ENCODE results near the gene RBBP4.
A peak's percentile ranks its signal among the peaks of the same experiment; 100 is the strongest.
"Not testable (repeated sequence)": the region's sequence is repeated elsewhere in the genome, so short reads cannot be mapped to it uniquely, and the experiment has no call there.

RBBP4 gene

DNA sequence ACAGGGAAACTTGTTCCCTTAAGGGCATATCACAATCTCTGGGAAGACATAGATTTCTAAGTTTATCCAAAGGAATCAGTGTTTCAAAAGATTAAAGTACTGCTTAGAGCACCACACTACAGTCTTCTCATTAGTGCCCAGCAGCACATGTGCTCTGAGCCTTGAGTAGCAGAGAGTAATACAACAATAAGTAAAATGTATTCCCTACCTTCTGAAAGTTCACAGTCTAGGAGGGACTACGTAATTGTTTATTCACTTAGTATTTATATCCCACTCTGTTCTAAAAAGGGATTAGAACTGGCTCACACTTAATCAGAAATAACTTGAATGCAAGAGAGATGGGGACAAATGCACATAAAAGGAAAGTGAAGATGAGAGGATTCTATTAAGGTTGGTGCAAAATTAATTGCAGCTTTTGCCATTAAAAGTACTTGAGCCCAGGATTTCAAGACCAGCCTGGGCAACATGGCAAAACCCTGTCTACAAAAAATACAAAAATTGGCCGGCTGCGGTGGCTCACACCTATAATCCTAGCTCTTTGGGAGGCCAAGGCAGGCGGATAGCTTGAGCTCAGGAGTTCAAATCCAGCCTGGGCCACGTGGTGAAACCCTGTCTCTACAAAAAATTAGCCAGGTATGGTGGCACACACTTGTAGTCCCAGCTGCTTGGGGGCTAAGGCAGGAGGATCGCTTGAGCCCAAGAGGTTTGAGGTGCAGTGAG, 42.6 kb downstream of the RBBP4 start:
- DNase-seq (ENCODE audit: low read depth in 3 of 3) = no peak

DNA sequence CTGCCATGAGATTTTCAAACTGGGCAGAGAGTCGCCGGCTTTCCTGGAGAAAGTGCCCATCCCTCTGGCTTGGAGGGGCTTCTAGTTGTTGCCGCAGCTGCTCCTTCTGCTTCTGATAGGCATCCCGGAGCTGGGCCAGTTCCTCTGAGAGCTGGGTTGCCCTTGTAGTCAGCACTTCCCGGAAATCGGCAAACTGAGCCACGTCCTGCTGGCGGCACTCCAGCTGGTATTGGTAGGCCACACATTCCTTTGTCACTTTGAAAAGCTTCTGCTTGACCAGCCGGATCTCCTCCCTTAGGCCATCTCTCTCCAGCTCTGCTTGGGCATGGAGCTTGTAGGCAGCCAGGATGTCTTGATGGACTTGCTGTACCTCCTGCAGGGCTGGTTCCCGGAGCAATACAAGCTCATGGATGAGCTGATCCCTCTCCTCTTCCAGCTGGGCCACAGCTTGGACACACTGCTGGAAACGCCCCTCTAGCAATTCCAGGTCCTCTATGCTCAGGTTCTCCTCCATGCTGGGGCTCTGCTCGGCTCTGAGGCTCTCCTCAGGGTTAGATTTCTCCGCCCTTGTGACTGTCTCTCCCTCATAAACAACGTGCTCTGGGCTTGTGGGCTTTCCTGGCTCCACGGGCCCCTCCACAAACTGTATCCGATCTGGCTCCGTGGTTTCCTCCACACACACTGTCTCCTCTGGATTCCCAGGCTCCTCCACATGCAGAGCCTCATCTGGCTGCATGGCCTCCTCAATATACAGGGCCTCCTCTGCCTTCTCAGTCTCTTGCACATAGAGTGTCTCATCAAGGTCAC, 44.3 kb downstream of the RBBP4 start:
- DNase-seq (ENCODE audit: low read depth in 3 of 3) = no peak

DNA sequence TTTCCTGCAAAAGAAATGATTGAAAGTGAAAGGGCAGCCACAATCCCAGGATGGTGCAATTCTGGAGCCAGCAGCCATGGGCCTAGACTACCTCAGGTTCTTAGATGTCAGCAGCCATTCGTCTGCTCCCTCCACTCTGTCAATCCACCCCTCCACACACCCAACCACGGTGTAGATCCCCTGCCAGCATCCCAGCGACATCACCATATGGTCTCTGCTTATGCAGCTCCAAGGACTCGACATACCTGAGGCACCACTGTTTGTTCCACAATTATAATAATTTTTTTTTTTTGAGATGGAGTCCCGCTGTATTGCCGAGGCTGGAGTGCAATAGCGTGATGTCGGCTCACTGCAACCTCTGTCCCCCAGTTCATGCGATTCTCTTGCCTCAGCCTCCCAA, 45.0 kb downstream of the RBBP4 start:
- DNase-seq (ENCODE audit: low read depth in 3 of 3) = no peak

DNA sequence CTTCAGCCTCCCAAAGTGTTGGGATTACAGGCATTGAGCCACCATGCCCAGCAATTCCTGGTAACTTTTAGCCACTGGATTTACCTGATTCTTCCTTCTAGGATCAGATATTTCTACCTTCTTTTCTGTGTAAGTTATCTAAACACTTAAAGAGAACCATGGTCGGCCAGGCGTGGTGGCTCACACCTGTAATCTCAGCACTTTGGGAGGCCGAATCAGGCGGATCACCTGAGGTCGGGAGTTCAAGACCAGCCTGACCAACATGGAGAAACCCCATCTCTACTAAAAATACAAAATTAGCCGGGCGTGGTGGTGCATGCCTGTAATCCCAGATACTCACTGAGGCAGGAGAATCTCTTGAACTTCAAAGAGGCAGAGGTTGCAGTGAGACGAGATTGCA, 46.0 kb downstream of the RBBP4 start:
- not testable (repeated sequence) for DNase-seq (ENCODE audit: low read depth in 3 of 3)

DNA sequence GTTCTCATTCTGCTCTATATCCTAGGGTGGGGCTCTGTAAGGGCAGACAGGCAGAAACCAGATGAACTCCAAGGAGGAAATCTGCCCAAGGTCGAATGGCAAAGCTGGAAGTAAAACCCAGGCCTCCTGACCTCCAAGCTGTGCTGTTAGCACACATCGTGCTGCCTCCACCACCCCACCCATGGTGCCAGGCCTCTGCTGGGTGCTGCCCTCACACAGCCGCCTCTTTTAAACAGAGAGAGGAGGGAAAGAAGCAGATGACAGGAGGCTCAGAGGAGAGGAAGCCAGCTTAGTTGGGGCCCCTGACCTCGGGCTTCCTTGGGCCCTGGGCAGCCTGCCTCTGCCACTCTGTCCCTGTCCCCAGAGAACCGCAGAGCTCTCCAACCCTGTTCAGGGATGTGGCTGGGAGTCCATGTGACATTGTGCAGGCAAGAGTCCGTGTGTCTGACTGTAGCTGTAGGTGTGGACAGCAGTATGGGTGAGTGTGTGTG, 50.5 kb downstream of the RBBP4 start:
- no peak for DNase-seq (ENCODE audit: low read depth in 3 of 3)

DNA sequence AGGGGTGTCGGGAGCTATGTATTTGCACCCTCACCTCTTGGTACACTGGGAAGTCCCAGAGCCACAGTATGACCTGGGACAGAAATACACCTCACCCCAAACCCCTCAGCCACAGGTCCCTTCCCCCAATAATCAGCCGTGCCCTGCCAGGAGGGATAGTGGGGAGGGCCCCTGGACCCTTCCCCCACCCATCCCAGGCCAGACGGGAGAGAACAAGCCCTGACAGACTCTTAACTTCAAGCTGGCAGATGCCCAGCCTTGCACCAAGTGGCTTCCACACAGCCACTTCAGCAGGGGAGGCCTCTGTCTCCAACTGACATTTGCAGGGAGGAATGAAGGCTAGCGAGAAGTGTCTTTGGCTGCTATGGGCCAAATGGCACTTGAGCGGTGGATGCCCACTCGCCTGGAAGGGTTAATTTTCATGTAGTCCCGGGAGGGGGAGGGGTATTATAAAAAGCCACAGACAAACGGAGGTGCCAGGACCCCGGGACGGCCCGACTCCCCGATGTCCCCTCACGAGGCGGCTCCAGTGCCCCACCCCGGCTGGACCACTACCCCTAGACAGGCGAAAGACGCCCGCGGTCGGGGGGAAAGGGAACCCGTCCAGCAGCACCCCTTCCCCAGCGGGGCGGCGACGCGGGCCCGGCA, 51.1 kb downstream of the RBBP4 start:
- DNase-seq (ENCODE audit: low read depth in 3 of 3) = no peak

DNA sequence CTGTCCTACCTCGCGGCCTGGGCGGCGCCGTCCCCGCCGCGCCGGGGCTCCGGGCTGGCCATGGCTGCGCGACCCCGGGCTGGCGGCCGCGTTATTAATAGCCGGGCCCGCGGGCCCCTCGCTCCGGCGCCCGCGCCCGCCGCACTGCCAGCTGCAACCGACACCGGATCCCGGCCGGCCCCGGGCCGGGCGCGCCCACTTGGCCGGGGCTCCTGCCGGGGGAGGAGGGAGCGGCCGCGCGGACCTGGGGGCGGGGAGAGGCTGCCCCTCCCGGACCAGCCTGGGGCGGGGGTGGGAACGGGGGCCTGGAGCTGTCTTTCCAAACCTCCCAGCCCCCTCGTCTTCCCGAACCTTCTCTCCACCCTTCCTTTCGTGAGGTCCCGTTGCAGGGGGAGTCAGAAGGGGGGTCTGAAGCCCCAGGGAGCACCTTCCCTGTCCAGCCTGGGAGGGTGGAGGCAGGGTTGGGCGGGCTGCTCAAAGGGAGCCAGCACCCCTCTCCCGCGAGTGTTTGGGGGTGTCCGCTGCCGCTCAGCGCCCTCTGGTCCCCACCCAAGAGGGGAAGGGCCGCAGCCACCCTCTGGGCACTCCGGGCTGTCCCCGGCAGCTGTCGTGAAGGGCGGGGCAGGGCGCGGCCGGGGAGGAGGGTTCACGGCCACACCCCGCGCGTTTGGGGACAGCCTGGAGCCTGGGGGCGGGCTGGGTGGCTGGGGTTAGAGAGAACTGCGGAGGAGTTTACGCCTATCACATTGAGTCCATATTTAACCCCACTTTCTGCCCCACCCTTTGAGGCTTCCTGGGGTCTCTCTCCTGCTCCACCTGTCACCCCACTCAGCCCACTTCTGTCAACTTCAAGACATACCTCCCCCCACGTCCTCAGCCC, 51.8 kb downstream of the RBBP4 start, which contains the start of gene SYNC:
TSS of gene SYNC (minus strand) at position 172 of the 880 bp plus-strand sequence. CDS start at position 62, 110 bp downstream.
- DNase-seq (ENCODE audit: low read depth in 3 of 3) = no peak

DNA sequence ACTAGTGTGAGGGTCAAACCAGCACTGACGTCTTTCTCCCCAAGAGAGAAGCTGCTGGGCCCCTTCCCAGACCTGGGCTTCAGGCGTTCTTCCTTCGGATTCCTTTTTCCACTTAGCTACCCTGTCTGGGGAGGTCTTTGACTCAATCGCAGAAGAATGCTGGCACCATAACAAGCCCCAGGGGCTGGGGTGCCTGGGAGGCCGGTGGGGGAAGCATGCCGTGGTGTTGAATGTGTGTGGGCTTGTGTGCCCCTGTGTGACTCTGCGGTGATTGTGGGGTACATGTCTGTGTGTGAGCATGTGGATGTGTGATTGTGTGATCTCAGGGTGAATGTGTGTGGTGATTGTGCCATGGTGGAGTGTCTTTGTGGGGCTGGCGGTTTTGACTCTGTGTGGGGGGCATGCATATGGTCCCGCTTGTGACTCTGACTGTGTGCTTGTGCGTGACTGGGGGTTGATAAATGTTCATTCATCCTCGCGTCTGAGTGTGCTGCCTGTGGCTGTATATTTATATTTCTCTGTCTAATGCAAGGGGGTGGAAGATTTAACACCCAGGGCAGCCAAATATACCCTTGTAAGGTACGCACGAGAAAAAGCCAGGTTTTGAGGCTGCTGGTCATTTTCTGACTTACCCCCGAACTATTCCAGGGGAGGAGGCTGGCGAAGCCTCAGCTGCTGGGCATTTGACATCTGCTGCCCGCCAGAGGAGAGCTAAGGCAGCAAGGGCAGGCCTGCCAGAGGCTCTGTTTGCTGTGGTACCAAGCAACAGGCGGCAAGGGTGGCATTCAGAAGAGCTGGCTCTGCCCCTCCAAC, 52.7 kb downstream of the RBBP4 start:
- no peak for DNase-seq (ENCODE audit: low read depth in 3 of 3)

DNA sequence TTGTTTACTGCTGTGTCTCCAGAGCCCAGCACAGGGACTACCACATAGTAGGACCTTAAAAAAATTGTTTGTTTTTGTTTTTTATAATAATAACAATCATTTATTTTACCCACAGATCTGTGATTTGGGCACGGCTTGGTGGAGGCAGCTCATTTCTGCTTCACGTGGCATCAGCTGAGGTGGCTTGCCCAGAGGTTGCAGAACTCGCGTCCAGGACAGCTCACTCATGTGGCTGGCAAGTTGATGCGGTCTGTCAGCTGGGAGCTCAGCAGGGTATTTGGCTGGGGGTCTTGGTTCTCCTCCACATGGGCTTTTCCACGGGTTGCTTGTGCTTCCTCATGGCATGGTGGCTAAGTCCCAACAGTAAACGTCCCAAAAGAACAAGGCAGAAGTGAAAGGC, 54.5 kb downstream of the RBBP4 start:
- DNase-seq (ENCODE audit: low read depth in 3 of 3) = no peak

DNA sequence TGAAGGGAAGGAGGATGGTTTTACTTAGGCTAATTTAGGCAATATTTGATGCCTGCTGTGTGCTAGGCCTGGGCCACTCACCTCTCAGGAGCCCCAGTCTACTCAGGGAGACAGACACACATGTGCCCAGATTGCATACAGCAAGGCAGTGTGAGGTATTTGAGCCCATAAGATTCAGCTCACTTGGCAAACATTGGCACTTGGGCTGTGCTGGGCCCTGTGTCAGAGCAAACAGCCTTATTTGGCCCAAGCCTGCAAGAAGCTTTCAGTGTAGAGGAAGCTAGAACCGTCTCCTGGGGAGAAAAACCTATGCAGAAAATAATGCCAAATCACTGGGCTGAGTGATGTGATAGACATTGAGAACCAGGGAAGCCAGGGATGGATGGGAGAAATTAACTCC, 55.5 kb downstream of the RBBP4 start:
- DNase-seq (ENCODE audit: low read depth in 3 of 3) = no peak

DNA sequence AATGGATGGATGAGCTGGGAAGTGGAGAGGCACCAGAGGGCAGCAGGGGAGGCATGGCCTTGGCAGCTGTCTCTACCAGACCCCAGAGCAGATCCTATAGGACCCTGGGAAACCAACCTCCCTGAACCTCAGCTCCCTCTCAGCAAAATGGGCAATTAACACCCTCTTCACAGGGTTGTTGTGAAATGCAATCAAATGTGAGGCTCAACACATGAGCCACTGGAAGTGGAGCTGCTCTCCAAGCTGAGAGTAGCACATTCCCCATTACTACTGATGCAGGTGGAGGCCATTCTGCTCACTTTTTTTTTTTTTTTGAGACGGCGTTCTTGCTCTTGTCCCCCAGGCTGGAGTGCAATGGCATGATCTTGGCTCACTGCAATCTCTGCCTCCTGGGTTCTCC, 58.1 kb downstream of the RBBP4 start:
- DNase-seq (ENCODE audit: low read depth in 3 of 3) = no peak

DNA sequence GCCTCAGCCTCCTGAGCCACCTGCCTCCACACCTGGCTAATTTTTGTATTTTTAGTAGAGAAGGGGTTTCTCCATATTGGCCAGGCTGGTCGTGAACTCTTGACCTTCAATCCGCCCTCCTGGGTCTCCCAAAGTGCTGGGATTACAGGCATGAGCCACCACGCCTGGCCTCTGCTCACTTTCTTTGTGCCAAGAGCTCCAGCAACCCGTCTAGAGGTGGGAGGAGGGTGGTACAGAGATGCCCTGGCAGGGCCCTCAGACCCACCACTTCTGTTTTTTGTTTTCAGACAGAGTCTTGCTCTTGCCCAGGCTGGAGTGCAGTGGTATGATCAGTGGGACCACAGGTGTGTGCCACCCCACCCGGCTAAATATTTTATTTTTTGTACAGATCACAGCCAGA, 58.5 kb downstream of the RBBP4 start:
- DNase-seq (ENCODE audit: low read depth in 3 of 3) = no peak

DNA sequence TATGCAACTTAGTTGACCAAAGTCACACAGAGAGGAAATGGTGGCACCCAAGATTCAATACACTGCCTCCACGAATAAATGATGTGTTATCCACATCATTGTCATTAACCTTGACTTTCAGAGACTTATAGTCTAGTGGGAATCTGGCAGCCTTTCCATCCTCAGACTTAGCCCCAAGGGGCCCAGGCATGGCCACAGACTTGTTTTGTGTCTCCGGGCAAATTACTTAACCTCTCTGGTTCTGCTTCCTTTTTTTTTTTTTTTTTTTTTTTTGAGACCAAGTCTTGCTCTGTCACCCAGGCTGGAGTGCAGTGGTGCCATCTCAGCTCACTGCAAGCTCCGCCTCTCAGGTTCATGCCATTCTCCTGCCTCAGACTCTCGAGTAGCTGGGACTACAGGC, 60.2 kb downstream of the RBBP4 start:
- DNase-seq (ENCODE audit: low read depth in 3 of 3) = not testable (repeated sequence)

DNA sequence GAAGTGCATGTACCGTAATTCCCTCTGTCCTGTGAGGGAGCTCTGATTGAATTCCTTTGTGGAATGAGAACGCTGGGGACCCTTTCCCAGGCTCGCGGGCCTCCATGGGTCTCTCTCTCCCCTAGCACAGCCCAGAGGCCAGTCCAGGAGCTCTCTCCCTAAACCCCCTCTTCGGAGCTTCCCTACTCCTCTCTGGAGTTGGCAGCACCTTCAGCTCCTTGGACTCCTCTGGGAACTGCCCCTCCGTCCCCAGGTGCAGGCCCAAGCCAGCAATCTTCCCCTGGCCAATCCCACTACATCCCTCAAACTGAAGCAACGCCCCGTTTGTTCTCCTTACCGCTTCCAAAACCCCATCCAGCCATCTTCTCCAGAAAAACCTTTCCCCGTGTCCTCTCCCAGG, 62.1 kb downstream of the RBBP4 start:
- DNase-seq (ENCODE audit: low read depth in 3 of 3) = no peak

DNA sequence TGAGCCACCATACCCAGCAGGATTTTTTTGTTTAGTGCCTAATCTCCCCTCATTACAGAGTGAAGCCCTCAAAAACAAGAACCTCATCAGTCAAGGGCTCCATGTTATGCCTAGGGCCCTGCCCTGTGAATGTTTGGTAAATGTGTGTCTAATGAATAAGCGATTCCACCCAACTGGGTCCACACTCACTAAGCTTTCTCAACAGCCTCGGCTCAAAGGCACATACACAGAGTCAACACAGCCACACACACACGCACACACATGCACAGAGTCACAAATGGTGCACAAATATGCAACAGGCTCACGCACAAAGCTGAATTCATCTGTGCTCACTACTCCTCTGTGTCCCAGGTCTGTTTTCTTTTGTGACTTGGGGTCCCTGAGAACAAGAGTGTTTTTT, 63.3 kb downstream of the RBBP4 start:
- no peak for DNase-seq (ENCODE audit: low read depth in 3 of 3)

DNA sequence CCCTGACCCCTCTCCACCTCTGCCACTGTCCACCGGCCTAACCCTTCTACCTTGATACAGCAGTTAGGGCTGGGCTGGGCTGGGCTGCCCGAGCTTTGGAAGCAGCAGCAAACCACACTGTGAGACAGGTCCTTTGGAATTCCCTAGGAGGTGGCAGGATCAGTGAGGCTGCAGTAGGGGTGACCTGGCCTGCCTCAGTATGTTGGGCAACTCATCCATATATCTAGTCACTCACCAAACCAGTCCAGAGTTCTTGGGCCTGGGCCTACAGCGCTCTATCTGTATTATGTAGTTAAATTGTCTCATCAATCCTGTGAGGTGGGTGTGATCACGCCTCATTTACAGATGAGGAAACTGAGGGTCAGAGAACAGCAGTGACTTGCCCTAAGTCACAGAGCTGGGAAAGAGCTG, 64.9 kb downstream of the RBBP4 start:
- no peak for DNase-seq (ENCODE audit: low read depth in 3 of 3)

DNA sequence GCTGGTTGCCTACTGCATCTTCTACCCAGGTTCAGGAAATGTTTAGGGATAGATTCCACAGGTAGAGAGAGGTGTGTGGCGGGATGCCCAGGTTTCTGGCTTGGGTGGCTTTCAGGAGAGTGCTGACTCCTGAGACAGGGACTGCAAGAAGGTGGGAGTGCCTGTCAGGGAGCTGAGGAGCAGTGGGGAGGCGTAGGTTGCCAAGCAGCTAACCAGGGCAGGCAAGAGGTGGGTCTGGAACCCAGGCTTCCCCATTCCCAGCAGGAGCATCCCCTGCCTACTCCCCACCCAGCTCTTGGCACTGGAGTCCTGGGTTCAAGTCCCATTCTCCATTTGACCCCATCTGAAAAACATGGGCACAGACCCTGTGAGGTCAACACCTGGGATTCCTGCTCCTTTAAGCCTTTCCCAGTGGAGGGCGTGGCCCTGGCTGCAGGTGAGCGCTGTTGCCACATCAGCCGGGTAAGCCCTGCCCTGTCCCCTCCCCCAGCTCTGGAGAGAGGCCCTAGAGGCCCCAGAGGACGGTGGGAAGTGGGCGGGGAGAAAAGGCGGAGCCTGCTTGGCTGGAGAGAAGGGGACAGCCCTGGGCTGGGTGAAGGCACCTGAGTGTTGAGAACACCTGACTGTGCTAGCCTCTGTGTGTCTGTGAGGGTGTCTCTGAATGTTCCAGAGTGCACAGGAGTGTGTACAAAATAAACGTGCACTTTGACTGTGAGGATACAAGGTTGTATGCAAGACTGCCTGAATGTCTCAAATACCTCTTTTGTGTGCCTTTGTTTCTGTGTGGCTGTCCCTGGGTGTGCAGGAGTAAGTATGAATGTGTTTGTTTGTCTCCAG, 65.5 kb downstream of the RBBP4 start:
- DNase-seq (ENCODE audit: low read depth in 3 of 3) = peak in 2 of 3 experiments; percentile 21 to 71

DNA sequence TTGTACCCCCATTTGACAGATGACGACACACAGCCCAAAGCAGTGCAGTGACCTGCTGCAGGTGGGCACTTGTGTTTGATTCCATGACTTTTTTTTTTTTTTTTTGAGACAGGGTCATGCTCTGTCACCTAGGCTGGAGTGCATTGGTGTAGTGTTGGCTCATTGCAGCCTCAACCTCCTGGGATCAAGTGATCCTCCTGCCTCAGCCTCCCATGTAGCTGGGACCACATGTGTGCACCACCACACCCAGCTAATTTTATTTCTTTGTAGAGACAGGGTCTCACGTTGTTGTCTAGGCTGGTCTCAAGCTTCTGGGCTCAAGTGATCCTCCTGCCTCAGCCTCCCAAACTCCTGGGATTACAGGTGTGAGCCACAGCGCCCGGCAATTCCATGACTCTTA, 66.5 kb downstream of the RBBP4 start:
- DNase-seq (ENCODE audit: low read depth in 3 of 3) = no peak

DNA sequence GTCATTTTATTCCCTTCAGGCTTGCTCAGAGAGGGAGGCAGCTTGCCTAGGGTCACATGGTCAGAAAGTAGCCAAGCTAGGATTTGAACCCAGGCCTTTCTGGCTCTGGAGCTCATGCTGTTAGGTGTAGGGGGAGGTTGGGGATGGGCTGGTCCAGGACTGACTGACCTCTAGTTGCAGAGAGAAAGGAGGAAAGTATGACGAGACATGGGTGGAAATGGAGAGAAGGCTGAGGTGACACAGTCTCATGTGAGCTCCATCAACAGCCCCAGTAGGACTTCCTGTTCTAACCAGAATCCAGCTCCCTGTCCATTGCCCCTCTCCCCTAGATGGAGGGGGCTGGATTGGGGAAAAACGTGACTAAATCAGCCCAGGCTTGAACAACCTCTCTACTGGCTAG, 67.0 kb downstream of the RBBP4 start:
- no peak for DNase-seq (ENCODE audit: low read depth in 3 of 3)

DNA sequence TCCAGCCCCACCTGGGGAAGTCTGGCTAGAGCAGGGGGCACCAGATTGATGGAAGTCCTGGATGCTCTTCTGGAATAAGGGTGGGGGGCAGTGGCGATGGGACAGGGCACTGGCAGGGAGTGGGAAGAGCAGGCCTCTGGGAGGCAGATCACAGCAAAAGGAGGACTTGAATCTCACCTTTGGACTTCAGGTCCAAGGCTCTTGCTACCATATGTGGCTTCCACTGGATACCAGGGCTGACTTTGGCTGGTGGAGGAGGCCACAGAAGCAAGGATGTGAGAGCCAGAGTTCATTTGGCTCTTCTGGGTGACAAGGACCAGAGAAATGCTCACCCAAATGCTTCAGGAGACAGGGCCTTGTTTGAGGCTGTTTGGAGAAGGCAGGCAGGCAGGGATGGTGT, 67.5 kb downstream of the RBBP4 start:
- DNase-seq (ENCODE audit: low read depth in 3 of 3) = no peak
